WTC11 (cell line): ENCODE measurements around the gene C4orf50. TPM values are rescaled to one million over a fixed set of nuclear protein-coding genes. Genes with fewer than 3 reads are reported as not detected.

Source experiments
- ATAC-seq: fragments of 200-7000 bp; cut with Tn5 transposase; 2 replicates; pipeline ENCODE4 v1.10.0; 2021; ENCODE audit warnings: mild to moderate bottlenecking, moderate library complexity
- CTCF ChIA-PET: fragments of 300-600 bp; sonication (Branson Sonifier 250); formaldehyde crosslinking; loops from one replicate; lab custom pipeline; 2021; ENCODE audit warnings: antibody characterized with exemption; lab: Charles Lee
- POLR2A ChIA-PET: fragments of 350-600 bp; sonication (Branson Sonifier 250); formaldehyde crosslinking; loops from one replicate; lab custom pipeline; 2021; ENCODE audit warnings: antibody characterized with exemption; lab: Charles Lee
- DNase-seq: peaks from one replicate; pipeline ENCODE4 v3.0.0; 2021; ENCODE audit warnings: low spot score
- H3K27ac Mint-ChIP-seq: 2 replicates; pipeline ENCODE4 v1.8.0; 2021; ENCODE audit warnings: mixed read lengths
- H3K27me3 Mint-ChIP-seq: 2 replicates; pipeline ENCODE4 v1.8.0; 2021; ENCODE audit warnings: low read depth, mild to moderate bottlenecking, moderate library complexity, mixed read lengths
- H3K36me3 Mint-ChIP-seq: 2 replicates; pipeline ENCODE4 v1.8.0; 2021; ENCODE audit warnings: mixed read lengths
- H3K4me1 Mint-ChIP-seq: 2 replicates; pipeline ENCODE4 v1.8.0; 2022; ENCODE audit warnings: mixed read lengths
- H3K4me3 Mint-ChIP-seq: 2 replicates; pipeline ENCODE4 v1.8.0; 2021; ENCODE audit warnings: mild to moderate bottlenecking, moderate library complexity, mixed read lengths
- H3K9me3 Mint-ChIP-seq: 2 replicates; pipeline ENCODE4 v1.8.0; 2021; ENCODE audit warnings: mixed read lengths
- CREB1 ChIP-seq: sonication (generic); formaldehyde crosslinking; IDR thresholded peaks from 2 replicates; pipeline ENCODE4 v1.8.0; 2023; ENCODE audit warnings: mild to moderate bottlenecking, missing genetic modification reagents
- FOXK1 ChIP-seq: sonication (generic); formaldehyde crosslinking; IDR thresholded peaks from 2 replicates; pipeline ENCODE4 v1.8.0; 2022; ENCODE audit warnings: mild to moderate bottlenecking, moderate library complexity, missing genetic modification reagents
- FOXP1 ChIP-seq: sonication (generic); formaldehyde crosslinking; IDR thresholded peaks from 2 replicates; pipeline ENCODE4 v1.8.0; 2022; ENCODE audit warnings: missing genetic modification reagents, mild to moderate bottlenecking, moderate library complexity, borderline replicate concordance
- MXD4 ChIP-seq: fragments of 250-450 bp; sonication (Bioruptor Pico); IDR thresholded peaks from 2 replicates; pipeline ENCODE4 v1.8.0; 2021; ENCODE audit warnings: mild to moderate bottlenecking, moderate library complexity, borderline replicate concordance
- NFE2L1 ChIP-seq: sonication (generic); formaldehyde crosslinking; IDR thresholded peaks from 2 replicates; pipeline ENCODE4 v1.8.1; 2023; ENCODE audit warnings: missing genetic modification reagents
- OVOL2 ChIP-seq: fragments of 250-450 bp; sonication (Bioruptor Pico); IDR thresholded peaks from 2 replicates; pipeline ENCODE4 v1.9.0; 2021; ENCODE audit warnings: mild to moderate bottlenecking, borderline replicate concordance
- PRRX2 ChIP-seq: fragments of 250-450 bp; sonication (Bioruptor Pico); IDR thresholded peaks from 2 replicates; pipeline ENCODE4 v1.8.0; 2021; ENCODE audit warnings: mild to moderate bottlenecking
- SMAD4 ChIP-seq: sonication (generic); formaldehyde crosslinking; IDR thresholded peaks from 2 replicates; pipeline ENCODE4 v1.8.0; 2022; ENCODE audit warnings: mild to moderate bottlenecking, missing genetic modification reagents
- ZNF219 ChIP-seq: sonication (generic); formaldehyde crosslinking; IDR thresholded peaks from 2 replicates; pipeline ENCODE4 v1.8.0; 2023; ENCODE audit warnings: missing genetic modification reagents, mild to moderate bottlenecking, borderline replicate concordance
- total RNA-seq: library from RNA; stranded (reverse); gene quantifications from 3 replicates; pipeline ENCODE4 v1.2.3, GENCODE V29; 2021
- TF ChIP-seq, protein P1 (sequence below): fragments of 200-600 bp; IDR thresholded peaks from 2 replicates; pipeline ENCODE4 v1.8.0; 2022; ENCODE audit warnings: antibody characterized with exemption
- TF ChIP-seq, protein P2 (sequence below): fragments of 250-450 bp; sonication (Bioruptor Pico); IDR thresholded peaks from 2 replicates; pipeline ENCODE4 v1.9.0; 2021; ENCODE audit warnings: moderate library complexity, mild to moderate bottlenecking, inconsistent platforms, borderline replicate concordance
- TF ChIP-seq, protein P3 (sequence below): sonication (generic); formaldehyde crosslinking; IDR thresholded peaks from 2 replicates; pipeline ENCODE4 v1.8.1; 2022; ENCODE audit warnings: mild to moderate bottlenecking, moderate library complexity, missing genetic modification reagents
- TF ChIP-seq, protein P4 (sequence below): sonication (generic); formaldehyde crosslinking; IDR thresholded peaks from 2 replicates; pipeline ENCODE4 v1.8.0; 2023; ENCODE audit warnings: missing genetic modification reagents
- TF ChIP-seq, protein P5 (sequence below): sonication (generic); formaldehyde crosslinking; conservative IDR thresholded peaks from 2 replicates; pipeline ENCODE4 v1.8.1; 2022; ENCODE audit warnings: mild to moderate bottlenecking, missing genetic modification reagents
- TF ChIP-seq, protein P6 (sequence below): sonication (generic); formaldehyde crosslinking; IDR thresholded peaks from 2 replicates; pipeline ENCODE4 v1.8.1; 2022; ENCODE audit warnings: mild to moderate bottlenecking, missing genetic modification reagents, moderate library complexity, borderline replicate concordance
- TF ChIP-seq, protein P7 (sequence below): sonication (generic); formaldehyde crosslinking; IDR thresholded peaks from 2 replicates; pipeline ENCODE4 v1.8.1; 2022; ENCODE audit warnings: low read depth, missing genetic modification reagents, borderline replicate concordance
- TF ChIP-seq, protein P8 (sequence below): sonication (generic); formaldehyde crosslinking; IDR thresholded peaks from 2 replicates; pipeline ENCODE4 v1.8.1; 2023; ENCODE audit warnings: mild to moderate bottlenecking, missing genetic modification reagents, borderline replicate concordance
- TF ChIP-seq, protein P9 (sequence below): fragments of 250-450 bp; sonication (Bioruptor Pico); IDR thresholded peaks from 2 replicates; pipeline ENCODE4 v1.9.0; 2021; ENCODE audit warnings: mild to moderate bottlenecking
- TF ChIP-seq, protein P10 (sequence below): sonication (generic); formaldehyde crosslinking; IDR thresholded peaks from 2 replicates; pipeline ENCODE4 v1.8.1; 2023; ENCODE audit warnings: mild to moderate bottlenecking, missing genetic modification reagents

The C4orf50 gene
- total RNA-seq, 1 experiment from 2014 or later: 0.17 TPM

DNA sequence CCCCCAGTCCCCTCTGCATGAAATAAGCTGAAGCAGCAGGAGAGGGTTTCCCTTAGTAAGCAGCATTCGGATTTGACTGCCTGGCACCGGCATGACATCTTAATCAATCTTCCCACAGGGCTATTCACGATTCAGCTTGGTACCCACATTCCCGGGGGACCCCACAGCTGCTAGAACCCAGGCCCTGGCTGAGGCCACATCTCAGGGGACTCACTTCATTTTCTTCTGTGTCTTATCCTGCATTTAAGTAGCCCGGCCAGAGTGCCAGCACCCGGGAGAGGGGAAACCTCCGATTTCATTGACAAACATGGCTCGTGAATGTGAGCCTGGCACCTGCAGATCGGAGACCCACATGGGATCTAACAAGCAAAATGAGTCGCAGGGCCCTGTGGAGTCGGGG is 73.1 kb downstream of the C4orf50 start (continued):
- TF ChIP-seq, protein P1, sequence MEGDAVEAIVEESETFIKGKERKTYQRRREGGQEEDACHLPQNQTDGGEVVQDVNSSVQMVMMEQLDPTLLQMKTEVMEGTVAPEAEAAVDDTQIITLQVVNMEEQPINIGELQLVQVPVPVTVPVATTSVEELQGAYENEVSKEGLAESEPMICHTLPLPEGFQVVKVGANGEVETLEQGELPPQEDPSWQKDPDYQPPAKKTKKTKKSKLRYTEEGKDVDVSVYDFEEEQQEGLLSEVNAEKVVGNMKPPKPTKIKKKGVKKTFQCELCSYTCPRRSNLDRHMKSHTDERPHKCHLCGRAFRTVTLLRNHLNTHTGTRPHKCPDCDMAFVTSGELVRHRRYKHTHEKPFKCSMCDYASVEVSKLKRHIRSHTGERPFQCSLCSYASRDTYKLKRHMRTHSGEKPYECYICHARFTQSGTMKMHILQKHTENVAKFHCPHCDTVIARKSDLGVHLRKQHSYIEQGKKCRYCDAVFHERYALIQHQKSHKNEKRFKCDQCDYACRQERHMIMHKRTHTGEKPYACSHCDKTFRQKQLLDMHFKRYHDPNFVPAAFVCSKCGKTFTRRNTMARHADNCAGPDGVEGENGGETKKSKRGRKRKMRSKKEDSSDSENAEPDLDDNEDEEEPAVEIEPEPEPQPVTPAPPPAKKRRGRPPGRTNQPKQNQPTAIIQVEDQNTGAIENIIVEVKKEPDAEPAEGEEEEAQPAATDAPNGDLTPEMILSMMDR: no peak

DNA sequence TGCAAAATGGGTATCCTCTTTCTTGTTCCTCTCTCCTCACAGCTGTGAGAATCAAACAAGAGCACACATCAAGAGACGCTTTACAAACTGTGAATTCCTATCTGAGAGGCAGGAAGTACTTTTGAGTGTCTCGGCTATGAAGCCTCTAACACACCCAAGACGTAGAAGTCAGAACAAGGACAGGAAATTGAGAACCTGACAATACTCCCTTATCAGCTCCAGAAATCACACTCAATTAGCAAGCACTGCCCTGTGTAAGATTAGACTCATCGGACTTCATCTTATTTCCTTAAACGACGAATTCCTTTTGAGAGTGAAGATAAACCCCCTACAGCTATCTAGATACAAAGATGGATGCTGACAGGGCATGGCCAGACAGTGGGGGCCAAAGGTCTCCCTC is 74.7 kb downstream of the C4orf50 start:
- Mint-ChIP-seq H3K27ac (no peak overlapping the region), H3K27me3 (peaks cover 36% of the 10 kb centered on the region), H3K4me3 (no peak overlapping the region), H3K9me3 (peaks cover 35% of the 10 kb centered on the region), H3K36me3 (peaks cover 23% of the 10 kb centered on the region), H3K4me1 (peaks cover 27% of the 10 kb centered on the region)
- no peak for DNase-seq
- CTCF ChIA-PET: interaction anchor here (0.6 to 1.4 kb wide), 2 partner anchors 387 to 666 kb away, joined by 4 read pairs; no protein-coding TSS in a partner anchor
- POLR2A ChIA-PET: no interaction called here
- ATAC-seq: no peak
- TF ChIP-seq, protein P2, sequence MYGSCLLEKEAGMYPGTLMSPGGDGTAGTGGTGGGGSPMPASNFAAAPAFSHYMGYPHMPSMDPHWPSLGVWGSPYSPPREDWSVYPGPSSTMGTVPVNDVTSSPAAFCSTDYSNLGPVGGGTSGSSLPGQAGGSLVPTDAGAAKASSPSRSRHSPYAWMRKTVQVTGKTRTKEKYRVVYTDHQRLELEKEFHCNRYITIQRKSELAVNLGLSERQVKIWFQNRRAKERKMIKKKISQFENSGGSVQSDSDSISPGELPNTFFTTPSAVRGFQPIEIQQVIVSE (CRISPR knock-in tag): no peak
- TF ChIP-seq, protein P3, sequence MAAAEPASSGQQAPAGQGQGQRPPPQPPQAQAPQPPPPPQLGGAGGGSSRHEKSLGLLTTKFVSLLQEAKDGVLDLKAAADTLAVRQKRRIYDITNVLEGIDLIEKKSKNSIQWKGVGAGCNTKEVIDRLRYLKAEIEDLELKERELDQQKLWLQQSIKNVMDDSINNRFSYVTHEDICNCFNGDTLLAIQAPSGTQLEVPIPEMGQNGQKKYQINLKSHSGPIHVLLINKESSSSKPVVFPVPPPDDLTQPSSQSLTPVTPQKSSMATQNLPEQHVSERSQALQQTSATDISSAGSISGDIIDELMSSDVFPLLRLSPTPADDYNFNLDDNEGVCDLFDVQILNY (CRISPR knock-in tag): no peak
- TF ChIP-seq ZNF219 (no peak), OVOL2 (CRISPR knock-in tag) (no peak), PRRX2 (CRISPR knock-in tag) (no peak), SMAD4 (CRISPR knock-in tag) (no peak), CREB1 (no peak), FOXP1 (CRISPR knock-in tag) (no peak), NFE2L1 (CRISPR knock-in tag) (no peak)
- TF ChIP-seq, protein P4, sequence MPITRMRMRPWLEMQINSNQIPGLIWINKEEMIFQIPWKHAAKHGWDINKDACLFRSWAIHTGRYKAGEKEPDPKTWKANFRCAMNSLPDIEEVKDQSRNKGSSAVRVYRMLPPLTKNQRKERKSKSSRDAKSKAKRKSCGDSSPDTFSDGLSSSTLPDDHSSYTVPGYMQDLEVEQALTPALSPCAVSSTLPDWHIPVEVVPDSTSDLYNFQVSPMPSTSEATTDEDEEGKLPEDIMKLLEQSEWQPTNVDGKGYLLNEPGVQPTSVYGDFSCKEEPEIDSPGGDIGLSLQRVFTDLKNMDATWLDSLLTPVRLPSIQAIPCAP (CRISPR knock-in tag): no peak
- TF ChIP-seq, protein P5, sequence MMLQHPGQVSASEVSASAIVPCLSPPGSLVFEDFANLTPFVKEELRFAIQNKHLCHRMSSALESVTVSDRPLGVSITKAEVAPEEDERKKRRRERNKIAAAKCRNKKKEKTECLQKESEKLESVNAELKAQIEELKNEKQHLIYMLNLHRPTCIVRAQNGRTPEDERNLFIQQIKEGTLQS: no peak
- TF ChIP-seq, all 79 proteins: peak for 0

DNA sequence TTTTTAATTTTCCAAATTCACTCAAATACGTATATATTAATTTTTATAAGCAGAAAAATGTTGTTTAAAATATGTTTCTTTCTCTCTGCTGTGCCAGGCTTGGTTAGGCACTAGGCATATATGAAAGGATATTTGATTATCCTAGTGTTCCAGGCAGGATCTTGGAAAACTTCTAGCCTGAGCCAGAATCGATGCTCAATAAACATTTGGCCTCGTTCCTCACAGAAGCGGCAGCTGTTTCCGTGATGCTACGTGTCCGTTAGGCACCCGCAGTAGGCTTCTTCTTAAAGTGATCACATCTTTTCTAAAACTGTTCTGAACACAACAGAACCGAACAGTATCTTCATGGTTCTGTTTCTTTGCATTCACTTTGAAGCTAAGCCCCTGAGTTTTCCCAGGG is 75.3 kb downstream of the C4orf50 start:
- no peak overlapping the region for H3K4me3 Mint-ChIP-seq
- H3K36me3 Mint-ChIP-seq: peaks cover 21% of the 10 kb centered on the region
- no peak for ATAC-seq
- no peak for DNase-seq
- peaks cover 29% of the 10 kb centered on the region for H3K4me1 Mint-ChIP-seq
- ChIA-PET POLR2A (no interaction called here), CTCF (interaction anchor here (0.6 kb wide), 1 partner anchor 667 kb away, joined by 4 read pairs; no protein-coding TSS in a partner anchor)
- H3K27me3 Mint-ChIP-seq: peaks cover 34% of the 10 kb centered on the region
- no peak overlapping the region for H3K27ac Mint-ChIP-seq
- peaks cover 32% of the 10 kb centered on the region for H3K9me3 Mint-ChIP-seq
- TF ChIP-seq, protein P6, sequence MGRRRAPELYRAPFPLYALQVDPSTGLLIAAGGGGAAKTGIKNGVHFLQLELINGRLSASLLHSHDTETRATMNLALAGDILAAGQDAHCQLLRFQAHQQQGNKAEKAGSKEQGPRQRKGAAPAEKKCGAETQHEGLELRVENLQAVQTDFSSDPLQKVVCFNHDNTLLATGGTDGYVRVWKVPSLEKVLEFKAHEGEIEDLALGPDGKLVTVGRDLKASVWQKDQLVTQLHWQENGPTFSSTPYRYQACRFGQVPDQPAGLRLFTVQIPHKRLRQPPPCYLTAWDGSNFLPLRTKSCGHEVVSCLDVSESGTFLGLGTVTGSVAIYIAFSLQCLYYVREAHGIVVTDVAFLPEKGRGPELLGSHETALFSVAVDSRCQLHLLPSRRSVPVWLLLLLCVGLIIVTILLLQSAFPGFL: no peak
- TF ChIP-seq MXD4 (CRISPR knock-in tag): no peak
- TF ChIP-seq, protein P7, sequence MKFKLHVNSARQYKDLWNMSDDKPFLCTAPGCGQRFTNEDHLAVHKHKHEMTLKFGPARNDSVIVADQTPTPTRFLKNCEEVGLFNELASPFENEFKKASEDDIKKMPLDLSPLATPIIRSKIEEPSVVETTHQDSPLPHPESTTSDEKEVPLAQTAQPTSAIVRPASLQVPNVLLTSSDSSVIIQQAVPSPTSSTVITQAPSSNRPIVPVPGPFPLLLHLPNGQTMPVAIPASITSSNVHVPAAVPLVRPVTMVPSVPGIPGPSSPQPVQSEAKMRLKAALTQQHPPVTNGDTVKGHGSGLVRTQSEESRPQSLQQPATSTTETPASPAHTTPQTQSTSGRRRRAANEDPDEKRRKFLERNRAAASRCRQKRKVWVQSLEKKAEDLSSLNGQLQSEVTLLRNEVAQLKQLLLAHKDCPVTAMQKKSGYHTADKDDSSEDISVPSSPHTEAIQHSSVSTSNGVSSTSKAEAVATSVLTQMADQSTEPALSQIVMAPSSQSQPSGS (CRISPR knock-in tag): no peak
- TF ChIP-seq, protein P8, sequence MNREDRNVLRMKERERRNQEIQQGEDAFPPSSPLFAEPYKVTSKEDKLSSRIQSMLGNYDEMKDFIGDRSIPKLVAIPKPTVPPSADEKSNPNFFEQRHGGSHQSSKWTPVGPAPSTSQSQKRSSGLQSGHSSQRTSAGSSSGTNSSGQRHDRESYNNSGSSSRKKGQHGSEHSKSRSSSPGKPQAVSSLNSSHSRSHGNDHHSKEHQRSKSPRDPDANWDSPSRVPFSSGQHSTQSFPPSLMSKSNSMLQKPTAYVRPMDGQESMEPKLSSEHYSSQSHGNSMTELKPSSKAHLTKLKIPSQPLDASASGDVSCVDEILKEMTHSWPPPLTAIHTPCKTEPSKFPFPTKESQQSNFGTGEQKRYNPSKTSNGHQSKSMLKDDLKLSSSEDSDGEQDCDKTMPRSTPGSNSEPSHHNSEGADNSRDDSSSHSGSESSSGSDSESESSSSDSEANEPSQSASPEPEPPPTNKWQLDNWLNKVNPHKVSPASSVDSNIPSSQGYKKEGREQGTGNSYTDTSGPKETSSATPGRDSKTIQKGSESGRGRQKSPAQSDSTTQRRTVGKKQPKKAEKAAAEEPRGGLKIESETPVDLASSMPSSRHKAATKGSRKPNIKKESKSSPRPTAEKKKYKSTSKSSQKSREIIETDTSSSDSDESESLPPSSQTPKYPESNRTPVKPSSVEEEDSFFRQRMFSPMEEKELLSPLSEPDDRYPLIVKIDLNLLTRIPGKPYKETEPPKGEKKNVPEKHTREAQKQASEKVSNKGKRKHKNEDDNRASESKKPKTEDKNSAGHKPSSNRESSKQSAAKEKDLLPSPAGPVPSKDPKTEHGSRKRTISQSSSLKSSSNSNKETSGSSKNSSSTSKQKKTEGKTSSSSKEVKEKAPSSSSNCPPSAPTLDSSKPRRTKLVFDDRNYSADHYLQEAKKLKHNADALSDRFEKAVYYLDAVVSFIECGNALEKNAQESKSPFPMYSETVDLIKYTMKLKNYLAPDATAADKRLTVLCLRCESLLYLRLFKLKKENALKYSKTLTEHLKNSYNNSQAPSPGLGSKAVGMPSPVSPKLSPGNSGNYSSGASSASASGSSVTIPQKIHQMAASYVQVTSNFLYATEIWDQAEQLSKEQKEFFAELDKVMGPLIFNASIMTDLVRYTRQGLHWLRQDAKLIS (CRISPR knock-in tag): no peak
- TF ChIP-seq, protein P9, sequence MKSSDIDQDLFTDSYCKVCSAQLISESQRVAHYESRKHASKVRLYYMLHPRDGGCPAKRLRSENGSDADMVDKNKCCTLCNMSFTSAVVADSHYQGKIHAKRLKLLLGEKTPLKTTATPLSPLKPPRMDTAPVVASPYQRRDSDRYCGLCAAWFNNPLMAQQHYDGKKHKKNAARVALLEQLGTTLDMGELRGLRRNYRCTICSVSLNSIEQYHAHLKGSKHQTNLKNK: no peak
- TF ChIP-seq FOXK1 (CRISPR knock-in tag): no peak
- TF ChIP-seq, protein P5: no peak
- TF ChIP-seq, protein P10, sequence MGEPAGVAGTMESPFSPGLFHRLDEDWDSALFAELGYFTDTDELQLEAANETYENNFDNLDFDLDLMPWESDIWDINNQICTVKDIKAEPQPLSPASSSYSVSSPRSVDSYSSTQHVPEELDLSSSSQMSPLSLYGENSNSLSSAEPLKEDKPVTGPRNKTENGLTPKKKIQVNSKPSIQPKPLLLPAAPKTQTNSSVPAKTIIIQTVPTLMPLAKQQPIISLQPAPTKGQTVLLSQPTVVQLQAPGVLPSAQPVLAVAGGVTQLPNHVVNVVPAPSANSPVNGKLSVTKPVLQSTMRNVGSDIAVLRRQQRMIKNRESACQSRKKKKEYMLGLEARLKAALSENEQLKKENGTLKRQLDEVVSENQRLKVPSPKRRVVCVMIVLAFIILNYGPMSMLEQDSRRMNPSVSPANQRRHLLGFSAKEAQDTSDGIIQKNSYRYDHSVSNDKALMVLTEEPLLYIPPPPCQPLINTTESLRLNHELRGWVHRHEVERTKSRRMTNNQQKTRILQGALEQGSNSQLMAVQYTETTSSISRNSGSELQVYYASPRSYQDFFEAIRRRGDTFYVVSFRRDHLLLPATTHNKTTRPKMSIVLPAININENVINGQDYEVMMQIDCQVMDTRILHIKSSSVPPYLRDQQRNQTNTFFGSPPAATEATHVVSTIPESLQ (CRISPR knock-in tag): no peak
